Trophoblast cell (in vitro differentiated cells and primary cell): Measurements from ENCODE around the gene GUCA2A. TPM values are rescaled to one million over a fixed set of nuclear protein-coding genes. Genes with fewer than 3 reads are reported as not detected.

ENCODE experiments used
- DNase-seq, 2 donors: peaks; one replicate each; pipeline ENCODE4 v3.0.0-alpha.2; 2016
- H2AFZ ChIP-seq: 2 replicates; pipeline ENCODE4 v1.6.1; 2013; ENCODE audit warnings: low read length, moderate library complexity, mild to moderate bottlenecking; ENCODE audit not compliant: insufficient read depth, poor library complexity
- H2AK5ac ChIP-seq: 2 replicates; pipeline ENCODE4 v1.6.1; 2013; ENCODE audit warnings: mild to moderate bottlenecking, low read length
- H2BK120ac ChIP-seq: 2 replicates; pipeline ENCODE4 v1.6.1; 2013; ENCODE audit warnings: low read length, mild to moderate bottlenecking, moderate library complexity; ENCODE audit not compliant: insufficient read depth, poor library complexity
- H2BK12ac ChIP-seq: 2 replicates; pipeline ENCODE4 v1.6.1; 2013; ENCODE audit warnings: mild to moderate bottlenecking, low read length, moderate library complexity
- H2BK5ac ChIP-seq: 2 replicates; pipeline ENCODE4 v1.6.1; 2013; ENCODE audit warnings: low read length, low read depth, moderate library complexity, mild to moderate bottlenecking; ENCODE audit not compliant: poor library complexity
- H3K14ac ChIP-seq: 2 replicates; pipeline ENCODE4 v1.6.1; 2013; ENCODE audit warnings: mild to moderate bottlenecking, low read length
- H3K18ac ChIP-seq: 2 replicates; pipeline ENCODE4 v1.6.1; 2013; ENCODE audit warnings: mild to moderate bottlenecking, low read length
- H3K23ac ChIP-seq: 2 replicates; pipeline ENCODE4 v1.6.1; 2013; ENCODE audit warnings: low read length
- H3K27ac ChIP-seq: 2 replicates; pipeline ENCODE4 v1.5.1; 2013; ENCODE audit warnings: low read depth, mild to moderate bottlenecking, inconsistent platforms, low read length, moderate library complexity
- H3K27me3 ChIP-seq: 2 replicates; pipeline ENCODE4 v1.6.1; 2013; ENCODE audit warnings: inconsistent platforms, mild to moderate bottlenecking, low read length, moderate library complexity; ENCODE audit not compliant: insufficient read depth
- H3K36me3 ChIP-seq, 2 experiments: 1 replicate in 1 of 2; 2 replicates in 1 of 2; pipeline ENCODE4 v1.6.1; 2013; ENCODE audit warnings: low read length in 2 of 2, mild to moderate bottlenecking in 2 of 2, moderate library complexity in 1 of 2; ENCODE audit not compliant: insufficient read depth in 2 of 2, control insufficient read depth in 1 of 2
- H3K4ac ChIP-seq: 2 replicates; pipeline ENCODE4 v1.6.1; 2013; ENCODE audit warnings: low read depth, mild to moderate bottlenecking, low read length, moderate library complexity
- H3K4me1 ChIP-seq, 2 experiments: 1 replicate in 1 of 2; 2 replicates in 1 of 2; pipeline ENCODE4 v1.6.1; 2013; ENCODE audit warnings: low read length in 2 of 2, mild to moderate bottlenecking in 2 of 2, moderate library complexity in 1 of 2; ENCODE audit not compliant: insufficient read depth in 2 of 2, control insufficient read depth in 1 of 2
- H3K4me2 ChIP-seq: 2 replicates; pipeline ENCODE4 v1.6.1; 2013; ENCODE audit warnings: inconsistent platforms, mild to moderate bottlenecking, low read length, moderate library complexity
- H3K4me3 ChIP-seq: 2 replicates; pipeline ENCODE4 v1.5.1; 2013; ENCODE audit warnings: mild to moderate bottlenecking, low read depth, low read length, inconsistent platforms
- H3K79me1 ChIP-seq: one replicate; pipeline ENCODE4 v1.6.1; 2013; ENCODE audit warnings: low read length
- H3K79me2 ChIP-seq: 2 replicates; pipeline ENCODE4 v1.6.1; 2013; ENCODE audit warnings: low read length, mild to moderate bottlenecking; ENCODE audit not compliant: control insufficient read depth, insufficient read depth, poor library complexity
- H3K9ac ChIP-seq: 2 replicates; pipeline ENCODE4 v1.6.1; 2013; ENCODE audit warnings: mild to moderate bottlenecking, low read length
- H3K9me3 ChIP-seq: 2 replicates; pipeline ENCODE4 v1.6.1; 2013; ENCODE audit warnings: low read depth, mild to moderate bottlenecking, control low read depth, inconsistent platforms, low read length; ENCODE audit not compliant: insufficient read depth
- H4K12ac ChIP-seq: 2 replicates; pipeline ENCODE4 v1.6.1; 2013; ENCODE audit warnings: low read depth, mild to moderate bottlenecking, low read length, moderate library complexity
- H4K8ac ChIP-seq: 2 replicates; pipeline ENCODE4 v1.6.1; 2013; ENCODE audit warnings: low read depth, mild to moderate bottlenecking, low read length, moderate library complexity
- H4K91ac ChIP-seq: one replicate; pipeline ENCODE4 v1.6.1; 2013; ENCODE audit warnings: low read depth, mild to moderate bottlenecking, low read length, moderate library complexity
- WGBS: extraction: QIAGEN DNeasy Blood & Tissue Kit; methylation state at CpG from one replicate; pipeline ENCODE4 v1.1.7; 2013; ENCODE audit warnings: missing lambda C conversion rate; ENCODE audit not compliant: insufficient read length, insufficient coverage; ENCODE audit errors: extremely low coverage; 5-methylcytosine and 5-hydroxymethylcytosine counted together
- polyA plus RNA-seq: library from polyadenylated mRNA; stranded (reverse); fragments of 200-250 nt; gene quantifications from 2 replicates; pipeline ENCODE4 v1.2.3, GENCODE V29; 2013

Gene GUCA2A
- 0.82 and 1.6 TPM in 2 replicates for polyA plus RNA-seq

DNA sequence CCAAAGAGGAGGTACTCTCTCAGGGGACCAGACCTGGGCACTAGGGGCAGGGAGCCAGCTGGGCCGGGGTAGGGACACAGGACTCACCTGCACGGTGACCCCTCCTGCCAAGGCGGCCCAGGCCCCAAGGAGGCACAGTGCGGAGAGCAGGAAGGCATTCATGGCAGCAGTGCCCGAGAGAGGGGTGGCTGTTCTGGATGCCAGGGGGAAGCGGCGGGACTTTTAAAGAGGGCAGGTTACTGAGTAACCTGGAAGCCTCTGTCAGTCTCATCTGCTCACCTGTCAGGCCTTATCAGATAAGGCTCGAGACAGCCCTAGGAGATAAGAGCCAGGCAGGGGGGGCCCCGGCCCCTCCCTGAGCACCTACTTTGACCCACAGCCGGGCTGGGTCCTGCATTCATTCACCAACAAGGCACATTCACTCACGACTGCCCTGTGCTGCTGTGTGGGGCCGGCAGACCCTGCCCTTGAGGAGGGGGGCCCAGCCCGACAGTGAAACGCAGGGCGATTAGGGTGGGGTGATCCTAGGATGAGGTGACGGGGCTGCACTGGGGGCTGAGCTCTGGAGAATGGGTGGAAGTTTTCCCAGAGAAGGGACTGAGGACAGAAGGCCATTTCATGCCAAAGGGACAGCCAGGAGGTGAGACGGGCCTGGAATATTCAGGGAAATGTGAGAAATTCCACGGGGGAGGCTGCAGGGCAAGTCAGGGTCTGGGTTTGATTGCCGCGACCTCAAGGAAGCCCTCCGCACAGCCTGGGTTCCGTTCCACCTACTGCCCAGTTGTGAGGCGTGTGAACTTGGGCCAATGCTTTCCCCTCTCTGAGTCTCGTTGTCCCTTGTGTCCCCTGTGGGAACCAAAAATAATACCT, at the start of gene GUCA2A:
GUCA2A (minus strand) TSS at position 195 of the 870 bp plus-strand sequence; CDS start at position 162, 33 bp downstream.
- H4K91ac ChIP-seq = peak within 1 kb of the TSS; percentile 27
- no peak within 1 kb of the TSS for H3K4me3 ChIP-seq
- no peak within 1 kb of the TSS for H3K9ac ChIP-seq
- H4K12ac ChIP-seq = no peak within 1 kb of the TSS
- H3K14ac ChIP-seq = no peak within 1 kb of the TSS
- H3K27ac ChIP-seq = peak within 1 kb of the TSS; percentile 8
- no peak within 1 kb of the TSS for H2BK5ac ChIP-seq
- H2AFZ ChIP-seq = no peak within 1 kb of the TSS
- H3K36me3 ChIP-seq = no peaks in the 10 kb centered on the region
- peak within 1 kb of the TSS; percentile 10 for H3K4me2 ChIP-seq
- H2BK12ac ChIP-seq = no peak within 1 kb of the TSS
- no peak within 1 kb of the TSS for H3K23ac ChIP-seq
- H4K8ac ChIP-seq = no peak within 1 kb of the TSS
- H3K4me1 ChIP-seq = peaks cover 20 to 21% of the 10 kb centered on the region in 2 experiments
- DNase-seq = peak; percentile 62 to 65
- no peak within 1 kb of the TSS for H3K18ac ChIP-seq
- H3K79me2 ChIP-seq = no peaks in the 10 kb centered on the region
- no CpG with 5 or more reads among the region's 24 CpGs for WGBS
- no peak within 1 kb of the TSS for H3K4ac ChIP-seq
- peak within 1 kb of the TSS; percentile 25 for H2BK120ac ChIP-seq
- H2AK5ac ChIP-seq = peak within 1 kb of the TSS; percentile 16
- no peaks in the 10 kb centered on the region for H3K27me3 ChIP-seq
- no peaks in the 10 kb centered on the region for H3K79me1 ChIP-seq
- H3K9me3 ChIP-seq = peaks cover 8% of the 10 kb centered on the region

GRCh38 chr1:42211224-42211623, 46.7 kb upstream of the GUCA2A start:
- H2AFZ ChIP-seq = no peak overlapping the region
- no peak overlapping the region for H4K91ac ChIP-seq
- H3K23ac ChIP-seq = no peak overlapping the region
- H3K79me1 ChIP-seq = peaks cover 8% of the 10 kb centered on the region
- H3K4ac ChIP-seq = no peak overlapping the region
- H2BK12ac ChIP-seq = peak overlapping the region; percentile 11
- no peaks in the 10 kb centered on the region for H3K27me3 ChIP-seq
- no peaks in the 10 kb centered on the region for H3K36me3 ChIP-seq
- no CpG with 5 or more reads among the region's 2 CpGs for WGBS
- H2BK120ac ChIP-seq = no peak overlapping the region
- peak overlapping the region; percentile 49 for H3K18ac ChIP-seq
- no peak overlapping the region for H2AK5ac ChIP-seq
- no peak overlapping the region for H3K9ac ChIP-seq
- H3K9me3 ChIP-seq = no peaks in the 10 kb centered on the region
- H3K4me2 ChIP-seq = no peak overlapping the region
- H4K12ac ChIP-seq = no peak overlapping the region
- H3K4me3 ChIP-seq = no peak overlapping the region
- DNase-seq = peak; percentile 33 to 80
- H3K27ac ChIP-seq = peak overlapping the region; percentile 32
- H2BK5ac ChIP-seq = no peak overlapping the region
- no peak overlapping the region for H4K8ac ChIP-seq
- H3K4me1 ChIP-seq = peaks cover 25 to 27% of the 10 kb centered on the region in 2 experiments
- peak overlapping the region; percentile 14 for H3K14ac ChIP-seq
- no peaks in the 10 kb centered on the region for H3K79me2 ChIP-seq

DNA sequence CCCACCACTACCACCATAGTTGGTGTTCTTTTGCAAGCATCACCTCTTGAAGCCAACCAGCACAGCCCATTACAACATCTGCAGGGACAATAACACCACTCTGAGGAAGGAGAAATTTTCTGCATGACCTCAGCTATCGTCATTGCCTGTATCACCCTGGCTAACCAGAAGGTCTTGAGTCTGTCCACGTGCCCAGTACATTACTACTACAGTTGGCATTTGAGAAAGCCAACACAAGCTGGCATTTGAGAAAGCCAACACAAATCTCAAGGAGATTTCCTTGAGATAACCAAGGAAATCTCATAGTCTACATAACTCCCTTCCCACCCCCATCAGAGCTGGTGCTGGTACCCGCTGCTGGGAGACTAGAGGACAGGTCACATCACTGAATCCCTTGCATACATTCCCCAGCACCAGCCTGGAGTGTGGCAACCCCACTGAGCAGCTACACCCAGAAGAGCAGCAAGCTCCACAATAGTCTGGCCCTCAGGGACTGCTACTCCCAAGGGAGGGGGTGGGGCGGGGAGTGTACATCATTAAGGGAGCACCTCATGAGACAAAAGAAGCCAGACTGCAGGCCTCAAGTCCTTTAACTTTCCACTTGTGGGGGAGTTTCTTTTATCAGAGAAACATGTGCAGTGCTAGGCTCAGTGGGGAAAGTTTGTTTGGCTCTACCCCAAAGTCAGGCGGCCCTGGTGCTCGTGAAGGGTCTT, 46.0 kb upstream of the GUCA2A start:
- Histone ChIP-seq H3K36me3 (no peaks in the 10 kb centered on the region), H3K4ac (no peak overlapping the region), H3K4me2 (no peak overlapping the region), H4K12ac (no peak overlapping the region), H4K91ac (peak overlapping the region; percentile 57), H2BK5ac (peak overlapping the region; percentile 23), H3K4me1 (peaks cover 25 to 27% of the 10 kb centered on the region in 2 experiments), H3K18ac (no peak overlapping the region), H3K27ac (peak overlapping the region; percentile 55), H3K27me3 (no peaks in the 10 kb centered on the region), H2BK12ac (peak overlapping the region; percentile 11), H3K23ac (no peak overlapping the region), H3K9me3 (no peaks in the 10 kb centered on the region), H3K79me2 (no peaks in the 10 kb centered on the region), H2AK5ac (no peak overlapping the region), H3K4me3 (no peak overlapping the region), H3K9ac (no peak overlapping the region), H3K14ac (peak overlapping the region; percentile 14), H2BK120ac (peak overlapping the region; percentile 29), H3K79me1 (peaks cover 8% of the 10 kb centered on the region), H4K8ac (no peak overlapping the region), H2AFZ (no peak overlapping the region)
- peak; percentile 99 for DNase-seq
- no CpG with 5 or more reads among the region's 6 CpGs for WGBS

DNA sequence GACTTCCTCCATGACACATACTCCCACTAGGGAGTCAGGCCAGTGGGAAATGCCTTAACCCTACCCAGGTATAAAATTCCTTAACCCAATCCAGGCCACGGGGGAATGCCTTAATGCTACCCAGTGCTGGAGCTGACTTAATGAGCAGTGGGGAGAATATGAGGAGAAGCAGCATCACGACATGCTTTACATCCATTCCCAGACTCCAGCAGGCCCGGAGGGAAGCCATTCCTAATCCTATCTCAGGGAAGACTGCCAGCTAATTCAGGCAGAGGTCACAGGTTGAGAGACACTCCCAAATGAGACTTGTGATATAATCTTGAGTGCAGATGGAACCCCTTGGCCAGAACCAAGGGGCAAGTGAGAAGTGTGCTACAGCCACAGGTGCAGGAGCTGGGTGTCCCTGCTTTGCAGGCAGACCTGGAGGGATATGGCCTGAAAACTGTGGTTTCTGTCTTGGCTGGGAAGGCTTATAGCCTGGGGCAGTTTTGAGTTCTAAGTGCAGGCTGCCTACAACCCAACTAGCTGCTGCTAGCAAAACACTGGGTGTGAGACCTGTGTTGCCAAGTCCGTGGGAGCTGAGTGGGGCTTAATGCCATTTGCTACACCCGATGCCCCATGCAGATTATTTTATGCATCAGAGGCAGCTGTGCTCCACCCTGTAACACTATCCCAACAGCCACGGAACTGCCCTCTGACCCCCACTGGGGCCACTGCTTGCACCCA, 45.1 kb upstream of the GUCA2A start:
- H3K9me3 ChIP-seq = no peaks in the 10 kb centered on the region
- H3K4me2 ChIP-seq = peak overlapping the region; percentile 15
- H3K9ac ChIP-seq = no peak overlapping the region
- H3K27me3 ChIP-seq = no peaks in the 10 kb centered on the region
- H2AFZ ChIP-seq = no peak overlapping the region
- H2BK12ac ChIP-seq = no peak overlapping the region
- H3K14ac ChIP-seq = peak overlapping the region; percentile 2
- no peak overlapping the region for H2AK5ac ChIP-seq
- H4K8ac ChIP-seq = no peak overlapping the region
- peak overlapping the region; percentile 29 for H2BK120ac ChIP-seq
- H4K12ac ChIP-seq = no peak overlapping the region
- peak; percentile 79 to 86 for DNase-seq
- peaks cover 8% of the 10 kb centered on the region for H3K79me1 ChIP-seq
- peak overlapping the region; percentile 59 for H3K27ac ChIP-seq
- peak overlapping the region; percentile 57 for H4K91ac ChIP-seq
- peaks cover 25 to 26% of the 10 kb centered on the region in 2 experiments for H3K4me1 ChIP-seq
- no CpG with 5 or more reads among the region's 6 CpGs for WGBS
- H3K79me2 ChIP-seq = no peaks in the 10 kb centered on the region
- no peak overlapping the region for H3K23ac ChIP-seq
- no peaks in the 10 kb centered on the region for H3K36me3 ChIP-seq
- no peak overlapping the region for H3K4me3 ChIP-seq
- H2BK5ac ChIP-seq = peak overlapping the region; percentile 23
- no peak overlapping the region for H3K18ac ChIP-seq
- no peak overlapping the region for H3K4ac ChIP-seq
